ENCODE data around the gene DNAH2. TPM values are rescaled to one million over a fixed set of nuclear protein-coding genes. Genes with fewer than 3 reads are reported as not detected.

The DNAH2 gene
- total and polyA plus RNA-seq, 9 of the 15 experiments (the other 6 are each of a cell fraction or from before 2014, with no cell fraction given), result 0.03 TPM; not detected in 8

- CTCF ChIA-PET (ENCODE audit: low intra/inter-chr PET ratio), result no interaction called here
- no peaks in the 10 kb centered on the region for H4K20me1 ChIP-seq (replicated peaks; ENCODE audit: control insufficient read depth, insufficient read depth, low read length)
- no peak overlapping the region for H3K9ac ChIP-seq (ENCODE audit: insufficient read depth in 1 of 2, low read depth in 2 of 2, low read length in 2 of 2)
- H3K36me3 ChIP-seq (ENCODE audit: control insufficient read depth, insufficient read depth, low read length), result no peaks in the 10 kb centered on the region
- H2AFZ ChIP-seq (ENCODE audit: low read depth, low read length), result no peak overlapping the region
- FAIRE-seq (no peak), DNase-seq (ENCODE audit: extremely low read depth in 1 of 4, low spot score in 3 of 4) (no peak), ATAC-seq (no peak)
- WGBS (ENCODE audit: insufficient coverage, low coverage, missing lambda C conversion rate), result 0% methylated on average over 4 of the region's 4 CpGs
- H3K27ac ChIP-seq (ENCODE audit: extremely low read depth, low read depth, low read length), result no peak overlapping the region
- no peaks in the 10 kb centered on the region for H3K79me2 ChIP-seq (ENCODE audit: control insufficient read depth, insufficient read depth, low read length)
- no peak overlapping the region for H3K4me3 ChIP-seq
- peaks cover 0 to 3% of the 10 kb centered on the region in 2 experiments; a peak in 2 of 5 replicates for H3K27me3 ChIP-seq (ENCODE audit: control insufficient read depth in 2 of 2, insufficient read depth in 2 of 2, low read length in 2 of 2)
- intact Hi-C loops (cut with micrococcal nuclease) (loop anchor here (2.0 to 10.0 kb wide), 2 partner anchors 29 to 107 kb away; partner anchors contain the start of genes CYB5D1, NAA38 and TMEM88), in situ Hi-C loops (cut with MboI) (loop anchor here (10.0 kb wide), 1 partner anchor 237 kb away; no protein-coding TSS in a partner anchor)
- no TSS peak for BruUV-seq (replicated peaks)
- no peaks in the 10 kb centered on the region for H3K9me1 ChIP-seq (ENCODE audit: control insufficient read depth, insufficient read depth, low read length)
- TF ChIP-seq GATAD2A (IDR thresholded peaks at IDR 0.05), result no peak
- TF ChIP-seq FOXJ2 (tag; IDR thresholded peaks at IDR 0.05), result no peak
- no peak for TF ChIP-seq DACH1 (IDR thresholded peaks at IDR 0.05; ENCODE audit: partially characterized antibody)
- no peak for TF ChIP-seq NCOA1 (IDR thresholded peaks at IDR 0.05; ENCODE audit: low read depth)
- TF ChIP-seq MEF2D (tag; conservative IDR thresholded peaks at IDR 0.05; ENCODE audit: low read depth), result no peak
- no peak for TF ChIP-seq CREM (IDR thresholded peaks at IDR 0.05; ENCODE audit: low read depth)
- no peak for TF ChIP-seq ZNF583 (CRISPR knock-in tag; IDR thresholded peaks at IDR 0.05)
- TF ChIP-seq ZNF778 (CRISPR knock-in tag; IDR thresholded peaks at IDR 0.05), result no peak
- TF ChIP-seq ZNF146 (CRISPR knock-in tag; IDR thresholded peaks at IDR 0.05; ENCODE audit: unreplicated experiment), result no peak
- TF ChIP-seq ZNF318 (IDR thresholded peaks at IDR 0.05; ENCODE audit: borderline replicate concordance in 1 of 2, low read depth in 1 of 2), result no peak
- H3K4me1 ChIP-seq (replicated peaks in 1 of 2; ENCODE audit: control insufficient read depth in 2 of 2, insufficient read depth in 2 of 2, low read length in 2 of 2), result no peaks in the 10 kb centered on the region; a peak in 2 of 5 replicates
- no peak overlapping the region for H3K4me2 ChIP-seq (ENCODE audit: insufficient read depth, low read length)
- POLR2A ChIA-PET, result interaction anchor here (0.6 kb wide), 1 partner anchor 71 kb away, joined by 3 read pairs; no protein-coding TSS in a partner anchor
- no peaks in the 10 kb centered on the region for H3K9me3 ChIP-seq (replicated peaks; ENCODE audit: control insufficient read depth, insufficient read depth, low read depth, low read length)
These were observed 30.1 kb downstream of the DNAH2 start for GRCh38 chr17:7747635-7748071.

Measured in K562 (cell line).